Central memory CD8-positive, alpha-beta T cell (primary cell): ENCODE results near the gene AKAP9.
"Not testable (repeated sequence)": the region's sequence is repeated elsewhere in the genome, so short reads cannot be mapped to it uniquely, and the experiment has no call there.

ENCODE experiments used
- ATAC-seq: fragments of 150-1000 bp; cut with Tn5 transposase; replicated peaks from 2 replicates; pipeline ENCODE4 v1.10.0; 2022; ENCODE audit warnings: mild to moderate bottlenecking, moderate FRiP score, moderate number of reproducible peaks; ENCODE audit not compliant: poor library complexity, severe bottlenecking; ENCODE audit errors: extremely low read depth
- DNase-seq, 2 donors: peaks; one replicate each; pipeline ENCODE4 v3.0.0; 2021; ENCODE audit warnings: low spot score in 2 of 2
- H3K27ac Mint-ChIP-seq: one replicate; pipeline ENCODE4 v1.8.0; 2022; ENCODE audit warnings: low read depth, mild to moderate bottlenecking, moderate library complexity, mixed read lengths
- H3K27me3 Mint-ChIP-seq: one replicate; pipeline ENCODE4 v1.8.0; 2022; ENCODE audit warnings: mixed read lengths
- H3K36me3 Mint-ChIP-seq: one replicate; pipeline ENCODE4 v1.8.0; 2022; ENCODE audit warnings: mild to moderate bottlenecking, moderate library complexity, mixed read lengths; ENCODE audit not compliant: insufficient read depth
- H3K4me1 Mint-ChIP-seq: one replicate; pipeline ENCODE4 v1.8.0; 2022; ENCODE audit warnings: mixed read lengths
- H3K4me3 Mint-ChIP-seq: one replicate; pipeline ENCODE4 v1.8.0; 2022; ENCODE audit warnings: mild to moderate bottlenecking, moderate library complexity, mixed read lengths
- H3K9me3 Mint-ChIP-seq: one replicate; pipeline ENCODE4 v1.8.0; 2022; ENCODE audit warnings: mixed read lengths

Gene AKAP9

DNA sequence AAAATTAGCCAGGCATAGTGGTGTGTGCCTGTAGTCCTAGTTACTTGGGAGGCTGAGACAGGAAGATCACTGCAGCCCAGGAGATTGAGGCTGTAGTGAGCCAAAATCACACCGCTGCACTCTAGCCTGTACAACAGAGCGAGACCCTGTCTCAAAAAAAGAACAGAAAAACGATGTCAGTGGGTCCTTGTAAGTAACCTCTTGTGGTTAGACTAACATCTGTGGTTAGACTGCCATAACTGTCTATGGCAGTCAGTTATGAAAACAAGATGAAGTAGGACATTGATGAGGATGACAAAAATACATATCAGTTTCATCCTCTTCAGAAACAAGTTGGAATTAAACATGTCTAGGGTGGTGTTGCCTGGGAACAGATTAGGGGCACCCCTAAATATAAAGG is 53.3 kb downstream of the AKAP9 start:
- H3K27ac Mint-ChIP-seq = no peak overlapping the region
- no peaks in the 10 kb centered on the region for H3K9me3 Mint-ChIP-seq
- DNase-seq (no peak), ATAC-seq (no peak)
- H3K4me3 Mint-ChIP-seq = no peak overlapping the region
- peaks cover 32% of the 10 kb centered on the region for H3K36me3 Mint-ChIP-seq
- no peaks in the 10 kb centered on the region for H3K27me3 Mint-ChIP-seq
- H3K4me1 Mint-ChIP-seq = no peaks in the 10 kb centered on the region

DNA sequence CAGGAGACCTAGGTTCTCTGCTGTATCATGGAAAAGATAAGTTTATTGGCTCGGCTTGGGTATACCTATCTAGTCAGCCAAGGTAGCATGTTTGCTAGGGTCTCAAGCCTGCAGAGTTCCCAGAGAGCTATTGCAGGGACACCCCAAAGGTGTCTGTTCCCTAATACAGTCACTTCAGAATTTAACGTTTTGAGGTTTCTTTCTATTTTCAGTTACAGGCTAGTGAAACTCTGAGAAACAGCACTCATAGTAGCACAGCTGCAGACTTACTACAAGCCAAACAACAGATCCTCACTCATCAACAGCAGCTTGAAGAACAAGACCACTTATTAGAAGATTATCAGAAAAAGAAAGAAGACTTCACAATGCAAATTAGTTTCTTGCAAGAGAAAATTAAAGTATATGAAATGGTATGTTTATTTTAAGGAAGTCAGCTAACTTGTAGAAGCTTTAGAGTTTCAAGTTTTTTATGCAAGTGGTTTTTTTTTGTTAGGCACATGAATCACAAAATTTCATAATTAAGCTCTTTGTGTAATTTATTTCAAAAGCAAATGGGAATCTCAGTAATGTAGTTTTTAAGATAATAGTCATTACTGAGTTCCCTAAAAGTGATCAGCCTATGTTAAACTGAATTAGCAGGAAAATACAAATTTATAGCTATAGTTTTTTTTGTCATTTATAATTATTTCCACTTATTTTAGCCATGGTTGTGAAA is 54.9 kb downstream of the AKAP9 start:
- no peak overlapping the region for H3K4me3 Mint-ChIP-seq
- no peaks in the 10 kb centered on the region for H3K9me3 Mint-ChIP-seq
- H3K27ac Mint-ChIP-seq = no peak overlapping the region
- ATAC-seq (no peak), DNase-seq (no peak)
- no peaks in the 10 kb centered on the region for H3K4me1 Mint-ChIP-seq
- H3K36me3 Mint-ChIP-seq = peaks cover 38% of the 10 kb centered on the region
- H3K27me3 Mint-ChIP-seq = no peaks in the 10 kb centered on the region

DNA sequence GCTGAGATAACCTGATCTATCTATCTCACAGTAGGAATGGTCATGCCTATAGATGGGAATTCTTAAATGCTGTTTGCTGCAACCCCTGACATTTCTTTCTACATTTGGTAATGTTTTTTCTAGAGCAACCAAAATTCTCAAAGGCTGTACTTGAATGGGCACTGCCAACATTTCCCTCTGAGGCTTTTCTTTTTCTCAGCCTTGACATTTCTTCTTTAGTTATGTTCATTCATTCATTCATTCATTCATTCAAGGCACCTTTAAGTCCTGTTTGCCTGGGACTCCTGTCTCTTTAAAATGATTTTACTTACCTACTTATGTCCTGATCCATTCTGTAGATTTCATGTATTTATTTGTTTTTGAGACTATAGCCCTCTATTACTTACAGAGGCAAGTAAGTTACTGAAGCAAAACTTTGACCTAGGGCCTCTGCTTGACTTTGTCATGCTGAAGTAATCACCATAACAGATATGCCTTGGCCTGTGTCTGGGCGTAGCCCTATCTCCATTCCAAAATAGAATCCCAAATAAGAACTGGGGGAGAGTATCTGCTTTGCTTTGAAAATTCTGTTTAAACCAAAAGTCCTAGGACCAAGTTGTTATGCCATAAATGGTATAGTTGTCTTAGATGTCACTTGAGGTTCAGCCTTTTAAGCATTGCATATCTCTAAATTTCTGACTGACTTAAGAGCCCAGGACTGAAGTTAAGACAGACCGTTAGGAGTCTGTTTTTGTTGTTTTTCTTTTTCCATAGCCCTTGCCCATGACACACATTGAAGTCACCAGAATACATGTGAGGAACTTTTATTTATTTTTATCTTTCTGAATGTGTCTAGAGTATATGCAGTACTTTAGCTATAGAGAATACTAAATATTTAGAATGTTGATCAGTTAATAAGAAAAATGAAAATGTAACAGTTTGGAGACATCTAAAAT is 59.2 kb downstream of the AKAP9 start:
- DNase-seq (no peak), ATAC-seq (no peak)
- H3K4me3 Mint-ChIP-seq = no peak overlapping the region
- no peak overlapping the region for H3K27ac Mint-ChIP-seq
- no peaks in the 10 kb centered on the region for H3K27me3 Mint-ChIP-seq
- H3K9me3 Mint-ChIP-seq = no peaks in the 10 kb centered on the region
- H3K4me1 Mint-ChIP-seq = peaks cover 14% of the 10 kb centered on the region
- peaks cover 37% of the 10 kb centered on the region for H3K36me3 Mint-ChIP-seq

DNA sequence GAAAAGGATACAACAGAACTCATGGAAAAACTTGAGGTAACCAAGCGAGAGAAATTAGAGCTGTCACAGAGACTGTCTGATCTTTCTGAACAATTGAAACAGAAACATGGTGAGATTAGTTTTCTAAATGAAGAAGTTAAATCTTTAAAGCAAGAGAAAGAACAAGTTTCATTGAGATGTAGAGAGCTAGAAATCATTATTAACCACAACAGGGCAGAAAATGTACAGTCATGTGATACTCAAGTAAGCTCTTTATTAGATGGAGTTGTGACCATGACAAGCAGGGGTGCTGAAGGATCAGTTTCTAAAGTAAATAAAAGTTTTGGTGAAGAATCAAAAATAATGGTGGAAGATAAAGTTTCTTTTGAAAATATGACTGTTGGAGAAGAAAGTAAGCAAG is 62.1 kb downstream of the AKAP9 start:
- Mint-ChIP-seq H3K4me3 (no peak overlapping the region), H3K4me1 (peaks cover 14% of the 10 kb centered on the region), H3K36me3 (peaks cover 41% of the 10 kb centered on the region), H3K27ac (no peak overlapping the region), H3K27me3 (no peaks in the 10 kb centered on the region), H3K9me3 (no peaks in the 10 kb centered on the region)
- ATAC-seq (no peak), DNase-seq (no peak)

DNA sequence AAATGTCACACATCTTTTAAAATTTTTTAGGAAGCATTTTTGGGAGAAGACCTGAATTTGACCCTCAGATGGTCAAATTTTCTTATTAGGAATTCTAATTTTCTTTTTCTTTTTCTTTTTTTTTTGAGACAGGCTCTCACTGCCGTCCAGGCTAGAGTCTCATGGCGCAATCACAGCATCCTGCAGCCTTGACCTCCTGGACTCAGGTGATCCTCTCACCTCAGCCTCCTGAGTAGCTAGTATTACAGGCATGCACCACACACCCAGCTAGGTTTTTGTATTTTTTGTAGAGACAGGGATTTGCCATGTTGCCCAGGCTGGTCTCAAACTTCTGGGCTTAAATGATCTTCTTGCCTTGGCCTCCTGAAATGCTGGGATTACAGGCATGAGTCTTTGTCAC is 65.4 kb downstream of the AKAP9 start:
- Mint-ChIP-seq H3K9me3 (no peaks in the 10 kb centered on the region), H3K4me1 (peaks cover 9% of the 10 kb centered on the region), H3K4me3 (no peak overlapping the region), H3K27me3 (no peaks in the 10 kb centered on the region), H3K27ac (no peak overlapping the region), H3K36me3 (peaks cover 29% of the 10 kb centered on the region)
- no peak for DNase-seq
- ATAC-seq = no peak

DNA sequence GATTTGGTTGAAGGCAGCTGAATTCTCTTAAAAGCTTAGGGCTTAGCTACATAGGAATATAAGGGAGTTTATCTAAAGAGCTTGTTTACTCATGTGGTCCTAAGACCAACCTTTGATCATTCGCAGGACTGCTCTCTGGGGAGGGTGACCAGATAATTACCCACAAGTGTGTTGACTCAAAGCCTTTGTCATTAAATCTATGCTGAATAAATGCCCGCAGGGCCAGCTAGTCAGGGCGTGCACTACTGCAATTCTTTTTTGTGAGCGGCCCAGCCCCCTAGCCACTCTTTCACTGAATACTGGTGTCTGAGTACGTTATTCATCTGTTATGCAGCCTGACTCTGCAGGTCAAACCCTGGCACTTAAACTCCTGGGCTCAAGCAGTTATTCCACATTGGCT is 69.6 kb downstream of the AKAP9 start:
- Mint-ChIP-seq H3K4me3 (no peak overlapping the region), H3K27me3 (no peaks in the 10 kb centered on the region), H3K36me3 (peaks cover 34% of the 10 kb centered on the region), H3K4me1 (no peaks in the 10 kb centered on the region), H3K27ac (no peak overlapping the region), H3K9me3 (no peaks in the 10 kb centered on the region)
- ATAC-seq (no peak), DNase-seq (no peak)

DNA sequence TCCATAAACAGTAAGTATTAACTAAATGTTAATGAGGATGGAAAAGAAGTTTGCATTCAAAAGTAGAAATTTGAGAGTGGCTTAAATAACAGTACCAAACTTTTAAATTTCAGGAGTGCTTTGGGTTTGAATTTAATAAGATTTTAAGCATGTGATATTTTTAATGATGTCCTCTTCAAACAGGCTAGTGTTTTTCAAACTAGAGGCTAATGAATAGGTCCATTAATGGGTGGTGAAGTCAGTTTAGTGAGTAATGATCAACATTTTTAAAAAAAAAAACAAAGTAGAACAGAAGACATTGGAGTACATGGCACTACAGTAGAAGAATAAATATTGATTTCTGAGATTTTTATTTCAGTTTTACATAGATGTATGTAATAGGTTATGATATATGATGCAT is 72.9 kb downstream of the AKAP9 start:
- Mint-ChIP-seq H3K27me3 (no peaks in the 10 kb centered on the region), H3K4me3 (no peak overlapping the region), H3K36me3 (peaks cover 28% of the 10 kb centered on the region), H3K9me3 (no peaks in the 10 kb centered on the region), H3K4me1 (no peaks in the 10 kb centered on the region), H3K27ac (no peak overlapping the region)
- DNase-seq = no peak
- no peak for ATAC-seq

DNA sequence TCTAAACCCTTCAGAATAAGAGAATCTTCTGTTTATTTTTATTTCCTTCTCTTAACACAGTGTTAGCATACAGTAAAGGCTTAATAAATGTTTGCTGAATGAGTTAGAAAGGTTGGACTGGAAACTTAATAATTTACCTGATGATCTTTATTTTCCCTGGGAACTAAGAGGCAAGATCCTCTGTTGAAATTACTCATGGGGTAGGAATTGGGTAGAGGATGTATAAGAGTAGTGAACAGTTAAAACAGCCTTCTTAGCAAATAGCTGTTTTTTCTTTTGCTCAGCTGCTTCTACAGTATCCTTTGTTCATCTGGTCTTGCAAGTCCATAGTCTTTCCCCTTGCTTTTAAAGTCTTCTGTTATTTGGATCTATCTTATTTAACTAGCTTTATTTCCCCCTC is 80.0 kb downstream of the AKAP9 start:
- DNase-seq (no peak), ATAC-seq (no peak)
- Mint-ChIP-seq H3K9me3 (no peaks in the 10 kb centered on the region), H3K4me3 (no peak overlapping the region), H3K27me3 (no peaks in the 10 kb centered on the region), H3K27ac (no peak overlapping the region), H3K4me1 (no peaks in the 10 kb centered on the region), H3K36me3 (peaks cover 27% of the 10 kb centered on the region)

DNA sequence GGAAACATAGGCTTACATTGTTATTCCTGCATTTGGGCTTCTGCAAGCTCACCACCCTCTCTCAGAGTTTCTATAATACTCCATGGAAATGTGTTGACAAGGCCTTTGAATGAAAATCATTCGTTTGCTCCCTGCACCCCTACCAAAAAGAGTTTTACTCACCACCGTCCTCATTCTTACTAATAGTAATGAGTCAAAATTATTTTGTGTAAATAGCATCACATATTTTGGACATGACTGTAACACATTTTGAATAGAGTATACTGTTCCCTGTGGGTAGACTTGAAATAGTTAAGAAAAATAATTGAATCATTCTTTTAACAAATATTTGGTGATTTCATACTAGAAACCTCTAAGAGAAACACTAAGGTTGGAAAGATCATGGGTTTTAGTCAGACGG is 84.6 kb downstream of the AKAP9 start:
- H3K4me1 Mint-ChIP-seq = no peaks in the 10 kb centered on the region
- no peaks in the 10 kb centered on the region for H3K27me3 Mint-ChIP-seq
- no peaks in the 10 kb centered on the region for H3K9me3 Mint-ChIP-seq
- no peak overlapping the region for H3K4me3 Mint-ChIP-seq
- peaks cover 29% of the 10 kb centered on the region for H3K36me3 Mint-ChIP-seq
- ATAC-seq (no peak), DNase-seq (no peak)
- no peak overlapping the region for H3K27ac Mint-ChIP-seq

DNA sequence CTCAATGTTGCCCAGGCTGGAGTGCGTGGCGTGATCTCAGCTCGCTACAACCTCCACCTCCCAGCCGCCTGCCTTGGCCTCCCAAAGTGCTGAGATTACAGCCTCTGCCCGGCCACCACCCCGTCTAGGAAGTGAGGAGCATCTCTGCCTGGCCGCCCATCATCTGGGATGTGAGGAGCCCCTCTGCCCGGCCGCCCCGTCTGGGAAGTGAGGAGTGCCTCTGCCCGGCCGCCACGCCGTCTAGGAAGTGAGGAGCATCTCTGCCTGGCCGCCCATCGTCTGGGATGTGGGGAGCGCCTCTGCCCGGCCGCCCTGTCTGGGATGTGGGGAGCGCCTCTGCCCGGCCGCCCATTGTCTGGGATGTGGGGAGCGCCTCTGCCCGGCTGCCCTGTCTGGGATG is 86.0 kb downstream of the AKAP9 start:
- not testable (repeated sequence) for H3K9me3 Mint-ChIP-seq, ATAC-seq

DNA sequence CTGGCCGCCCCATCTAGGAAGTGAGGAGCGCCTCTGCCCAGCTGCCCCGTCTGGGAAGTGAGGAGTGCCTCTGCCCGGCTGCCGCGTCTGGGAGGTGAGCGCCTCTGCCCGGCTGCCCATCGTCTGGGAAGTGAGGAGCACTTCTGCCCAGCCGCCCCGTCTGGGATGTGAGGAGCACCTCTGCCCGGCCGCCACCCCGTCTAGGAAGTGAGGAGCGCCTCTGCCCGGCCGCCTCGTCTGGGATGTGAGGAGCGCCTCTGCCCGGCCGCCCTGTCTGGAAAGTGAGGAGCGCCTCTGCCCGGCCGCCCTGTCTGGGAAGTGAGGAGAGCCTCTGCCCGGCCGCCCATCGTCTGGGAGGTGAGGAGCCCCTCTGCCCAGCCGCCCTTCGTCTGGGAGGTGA is 86.5 kb downstream of the AKAP9 start:
- ATAC-seq, H3K9me3 Mint-ChIP-seq, H3K27ac Mint-ChIP-seq, H3K27me3 Mint-ChIP-seq, H3K4me1 Mint-ChIP-seq, H3K4me3 Mint-ChIP-seq, DNase-seq: not testable (repeated sequence)
- peaks cover 31% of the 10 kb centered on the region for H3K36me3 Mint-ChIP-seq

More for the DNA sequence above, 86.0 kb downstream of the AKAP9 start:
- not testable (repeated sequence) for H3K4me1 Mint-ChIP-seq, H3K4me3 Mint-ChIP-seq, DNase-seq, H3K27me3 Mint-ChIP-seq, H3K27ac Mint-ChIP-seq
- H3K36me3 Mint-ChIP-seq = peaks cover 31% of the 10 kb centered on the region

DNA sequence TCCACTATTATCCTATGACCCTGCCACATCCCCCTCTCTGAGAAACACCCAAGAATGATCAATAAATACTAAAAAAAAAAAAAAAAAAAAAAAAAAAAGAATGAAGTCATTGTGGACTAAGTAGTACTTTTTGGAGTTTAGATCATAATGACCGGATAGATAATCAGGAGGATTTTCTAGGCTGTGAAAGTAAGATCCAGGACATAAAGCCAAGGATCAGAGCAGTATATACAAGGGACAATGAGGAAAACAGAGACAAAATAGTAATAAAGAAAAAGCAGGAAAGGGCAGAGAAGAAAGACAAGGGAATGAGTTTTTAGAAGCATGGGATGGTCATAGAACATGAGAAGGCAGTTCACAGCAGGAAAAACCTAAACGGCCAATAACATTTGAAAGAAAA is 87.6 kb downstream of the AKAP9 start:
- DNase-seq = no peak
- H3K27me3 Mint-ChIP-seq = no peaks in the 10 kb centered on the region
- no peaks in the 10 kb centered on the region for H3K4me1 Mint-ChIP-seq
- H3K9me3 Mint-ChIP-seq = no peaks in the 10 kb centered on the region
- H3K36me3 Mint-ChIP-seq = peaks cover 27% of the 10 kb centered on the region
- H3K27ac Mint-ChIP-seq = no peak overlapping the region
- no peak overlapping the region for H3K4me3 Mint-ChIP-seq
- ATAC-seq = no peak

DNA sequence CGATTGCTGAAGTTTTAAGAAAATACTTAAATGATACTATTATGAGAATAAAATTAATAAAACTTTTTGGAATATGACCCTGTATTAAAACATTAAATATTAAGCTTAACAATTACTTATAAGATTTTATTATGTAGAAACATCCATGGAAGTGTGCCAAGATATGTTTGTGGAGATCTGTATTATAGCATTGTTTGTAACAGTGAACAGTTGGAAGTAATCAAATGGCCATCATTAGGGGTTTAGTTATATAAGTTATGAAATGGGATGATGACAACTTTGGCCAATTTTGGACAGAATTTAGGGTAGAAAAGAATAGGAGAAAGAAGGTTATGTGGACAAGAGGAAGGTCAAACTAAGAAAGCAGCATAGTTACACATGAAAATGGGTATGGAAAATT is 88.0 kb downstream of the AKAP9 start:
- peaks cover under 1% of the 10 kb centered on the region for H3K4me1 Mint-ChIP-seq
- ATAC-seq = no peak
- no peaks in the 10 kb centered on the region for H3K27me3 Mint-ChIP-seq
- H3K9me3 Mint-ChIP-seq = no peaks in the 10 kb centered on the region
- DNase-seq = no peak
- H3K36me3 Mint-ChIP-seq = peaks cover 22% of the 10 kb centered on the region
- H3K27ac Mint-ChIP-seq = no peak overlapping the region
- no peak overlapping the region for H3K4me3 Mint-ChIP-seq
